HepG2 (cell line): Measurements from ENCODE around the gene NRSN2. TPM values are rescaled to one million over a fixed set of nuclear protein-coding genes. Genes with fewer than 3 reads are reported as not detected.

ENCODE experiments used
- EP300 ChIP-seq, 3 experiments: sonication (generic) in 1 of 3; formaldehyde crosslinking in 1 of 3; IDR thresholded peaks; 2 replicates each; pipeline versions ENCODE4 v1.5.1 to v1.6.1; 2011 to 2020; ENCODE audit warnings: low read depth in 2 of 3, low read length in 2 of 3, borderline replicate concordance in 1 of 3, improper control_type of control experiment in 1 of 3, mild to moderate bottlenecking in 1 of 3, missing genetic modification reagents in 1 of 3, moderate library complexity in 1 of 3
- ESRRA ChIP-seq: sonication (generic); formaldehyde crosslinking; IDR thresholded peaks from 2 replicates; pipeline ENCODE4 v1.5.1; 2020; ENCODE audit warnings: mild to moderate bottlenecking, low read depth, missing genetic modification reagents
- FOSL1 ChIP-seq: sonication (generic); formaldehyde crosslinking; IDR thresholded peaks from 2 replicates; pipeline ENCODE4 v1.9.0; 2021; ENCODE audit warnings: missing genetic modification reagents, borderline replicate concordance
- HNRNPL ChIP-seq: fragments of 200-400 bp; formaldehyde crosslinking; IDR thresholded peaks from 2 replicates; pipeline ENCODE4 v1.6.1; 2017; ENCODE audit warnings: mild to moderate bottlenecking, low read depth, low read length
- MATR3 ChIP-seq: sonication (generic); formaldehyde crosslinking; IDR thresholded peaks from 2 replicates; pipeline ENCODE4 v1.4.0; 2020; ENCODE audit warnings: missing genetic modification reagents
- MBD4 ChIP-seq: IDR thresholded peaks from 2 replicates; pipeline ENCODE4 v1.6.1; 2012; ENCODE audit warnings: low read length, inconsistent platforms, borderline replicate concordance
- MXD1 ChIP-seq: sonication (generic); formaldehyde crosslinking; IDR thresholded peaks from 2 replicates; pipeline ENCODE4 v1.4.0; 2020; ENCODE audit warnings: mild to moderate bottlenecking, missing genetic modification reagents
- MYC ChIP-seq: sonication (generic); formaldehyde crosslinking; IDR thresholded peaks from 2 replicates; pipeline ENCODE4 v1.9.0; 2021; ENCODE audit warnings: missing genetic modification reagents, borderline replicate concordance
- NFKBIZ ChIP-seq: IDR thresholded peaks from 2 replicates; pipeline ENCODE4 v1.6.1; 2018; ENCODE audit warnings: missing genetic modification reagents, missing compliant biosample characterization
- PAX8 ChIP-seq: sonication (generic); formaldehyde crosslinking; IDR thresholded peaks from 2 replicates; pipeline ENCODE4 v1.8.0; 2022; ENCODE audit warnings: mild to moderate bottlenecking, missing genetic modification reagents, borderline replicate concordance
- PBX2 ChIP-seq: IDR thresholded peaks from 2 replicates; pipeline ENCODE4 v1.6.1; 2016; ENCODE audit warnings: control low read depth
- RBM22 ChIP-seq: fragments of 200-400 bp; formaldehyde crosslinking; optimal IDR thresholded peaks from 2 replicates; pipeline ENCODE3; 2017; ENCODE audit warnings: mild to moderate bottlenecking, low read length, moderate library complexity
- SIX1 ChIP-seq: sonication (generic); formaldehyde crosslinking; IDR thresholded peaks from 2 replicates; pipeline ENCODE4 v1.4.0; 2020; ENCODE audit warnings: missing genetic modification reagents, borderline replicate concordance
- SNRNP70 ChIP-seq: fragments of 200-400 bp; formaldehyde crosslinking; IDR thresholded peaks from 2 replicates; pipeline ENCODE4 v1.6.1; 2017; ENCODE audit warnings: mild to moderate bottlenecking, low read depth, low read length, moderate library complexity
- TRIM24 ChIP-seq: sonication (generic); formaldehyde crosslinking; IDR thresholded peaks from 2 replicates; pipeline ENCODE4 v1.8.0; 2022; ENCODE audit warnings: mild to moderate bottlenecking, missing genetic modification reagents
- ZNF205 ChIP-seq: IDR thresholded peaks from 2 replicates; pipeline ENCODE4 v1.6.1; 2018; ENCODE audit warnings: missing biosample characterization, missing genetic modification reagents
- ZNF282 ChIP-seq: fragments of 450-650 bp; IDR thresholded peaks from 2 replicates; pipeline ENCODE4 v1.6.1; 2018; ENCODE audit not compliant: partially characterized antibody
- ZNF343 ChIP-seq: sonication (generic); formaldehyde crosslinking; IDR thresholded peaks from 2 replicates; pipeline ENCODE4 v1.4.0; 2020; ENCODE audit warnings: mild to moderate bottlenecking, missing genetic modification reagents
- ZNF350 ChIP-seq: sonication (generic); formaldehyde crosslinking; IDR thresholded peaks from 2 replicates; pipeline ENCODE4 v1.4.0; 2020; ENCODE audit warnings: mild to moderate bottlenecking, low read depth, missing genetic modification reagents, borderline replicate concordance
- ZNF383 ChIP-seq: sonication (generic); formaldehyde crosslinking; IDR thresholded peaks from 2 replicates; pipeline ENCODE4 v1.4.0; 2020; ENCODE audit warnings: missing genetic modification reagents, mild to moderate bottlenecking, borderline replicate concordance
- ZNF432 ChIP-seq: sonication (generic); formaldehyde crosslinking; IDR thresholded peaks from 2 replicates; pipeline ENCODE4 v1.5.0; 2020; ENCODE audit warnings: missing genetic modification reagents, mild to moderate bottlenecking, borderline replicate concordance
- ZNF660 ChIP-seq: sonication (generic); formaldehyde crosslinking; IDR thresholded peaks from 2 replicates; pipeline ENCODE4 v1.5.1; 2020; ENCODE audit warnings: mild to moderate bottlenecking, low read depth, missing genetic modification reagents, borderline replicate concordance
- ZNF678 ChIP-seq: sonication (generic); formaldehyde crosslinking; IDR thresholded peaks from 2 replicates; pipeline ENCODE4 v1.4.0; 2020; ENCODE audit warnings: mild to moderate bottlenecking, missing genetic modification reagents
- ZNF746 ChIP-seq: sonication (generic); formaldehyde crosslinking; IDR thresholded peaks from 2 replicates; pipeline ENCODE4 v1.8.0; 2022; ENCODE audit warnings: mild to moderate bottlenecking, missing genetic modification reagents
- ZNF777 ChIP-seq: sonication (generic); formaldehyde crosslinking; IDR thresholded peaks from 2 replicates; pipeline ENCODE4 v1.4.0; 2020; ENCODE audit warnings: missing genetic modification reagents
- polyA plus RNA-seq, 8 experiments: library from polyadenylated mRNA; depleted of rRNA in 3 of 8; stranded (reverse) in 7 of 8; unstranded in 1 of 8; fragments of >200 nt; fragmentation: Illumina TruSeq in 4 of 8; extraction: Trizol in 4 of 8; gene quantifications; 2 replicates each; pipeline versions ENCODE4 v1.2.1 to v1.2.3, GENCODE V29; 2011 to 2016; ENCODE audit warnings: low read depth in 4 of 8, missing spikeins in 1 of 8, mixed read lengths in 1 of 8; ENCODE audit not compliant: insufficient read depth in 1 of 8
- total RNA-seq, 5 experiments: library from RNA; depleted of rRNA; stranded (reverse); fragments of >200 nt; fragmentation: Illumina TruSeq; extraction: Trizol; gene quantifications; 2 replicates each; pipeline ENCODE4 v1.2.3, GENCODE V29; 2016; ENCODE audit warnings: low read depth in 1 of 5
- TF ChIP-seq, protein P1 (sequence below): IDR thresholded peaks from 2 replicates; pipeline ENCODE4 v1.6.1; 2016; ENCODE audit warnings: missing biosample characterization, missing genetic modification reagents, low read depth
- TF ChIP-seq, protein P2 (sequence below), 2 experiments: fragments of 450-650 bp in 1 of 2; sonication (generic) in 1 of 2; formaldehyde crosslinking; IDR thresholded peaks; 2 replicates each; pipeline versions ENCODE4 v1.5.0 to v1.8.0; 2020 to 2022; ENCODE audit warnings: mild to moderate bottlenecking in 1 of 2, missing genetic modification reagents in 1 of 2

The NRSN2 gene
- total and polyA plus RNA-seq, 2 of the 13 experiments (the other 11 are each of a cell fraction or from before 2014, with no cell fraction given), result 32.3 to 49.4 TPM

GRCh38 chr20:325045-325888 is 21.6 kb upstream of the NRSN2 start, which contains the start of gene SOX12 (continued):
- TF ChIP-seq ZNF205 (CRISPR knock-in tag) (no peak), MATR3 (CRISPR knock-in tag) (no peak), MYC (CRISPR knock-in tag) (peak; percentile 78; the same call in 1 of the 2 replicates), PAX8 (no peak), ZNF777 (peak; percentile 98), TRIM24 (CRISPR knock-in tag) (no peak), ESRRA (CRISPR knock-in tag) (peak; percentile 53), SIX1 (CRISPR knock-in tag) (no peak), ZNF343 (CRISPR knock-in tag) (no peak), ZNF746 (peak; percentile 6), FOSL1 (CRISPR knock-in tag) (no peak), MBD4 (no peak), MXD1 (no peak), ZNF282 (no peak), RBM22 (no peak), SNRNP70 (0 out of 2 replicates have a peak, but pooled peaks have one; percentile 64), ZNF678 (no peak), ZNF383 (CRISPR knock-in tag) (no peak), ZNF660 (CRISPR knock-in tag) (no peak), ZNF432 (CRISPR knock-in tag) (no peak), HNRNPL (peak; percentile 82), ZNF350 (CRISPR knock-in tag) (0 out of 2 replicates have a peak, but pooled peaks have one; percentile 67), EP300 (IDR thresholded peaks at IDR 0.05; ENCODE audit: low read depth in 2 of 2, low read length in 2 of 2) (peak; percentile 67 to 90), EP300 (CRISPR knock-in tag; IDR thresholded peaks at IDR 0.05; ENCODE audit: borderline replicate concordance) (no peak), NFKBIZ (no peak; the same call in 1 of the 2 replicates), PBX2 (no peak)
- TF ChIP-seq, protein P1, sequence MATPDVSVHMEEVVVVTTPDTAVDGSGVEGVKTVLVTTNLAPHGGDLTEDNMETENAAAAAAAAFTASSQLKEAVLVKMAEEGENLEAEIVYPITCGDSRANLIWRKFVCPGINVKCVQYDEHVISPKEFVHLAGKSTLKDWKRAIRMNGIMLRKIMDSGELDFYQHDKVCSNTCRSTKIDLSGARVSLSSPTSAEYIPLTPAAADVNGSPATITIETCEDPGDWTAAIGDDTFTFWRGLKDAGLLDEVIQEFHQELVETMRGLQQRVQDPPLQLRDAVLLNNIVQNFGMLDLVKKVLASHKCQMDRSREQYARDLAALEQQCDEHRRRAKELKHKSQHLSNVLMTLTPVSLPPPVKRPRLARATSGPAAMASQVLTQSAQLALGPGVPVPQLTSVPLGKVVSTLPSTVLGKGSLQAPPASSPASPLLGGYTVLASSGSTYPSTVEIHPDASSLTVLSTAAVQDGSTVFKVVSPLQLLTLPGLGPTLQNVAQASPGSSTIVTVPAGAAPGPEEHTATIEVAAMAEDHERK (CRISPR knock-in tag), result peak; percentile 48
- TF ChIP-seq, protein P2, sequence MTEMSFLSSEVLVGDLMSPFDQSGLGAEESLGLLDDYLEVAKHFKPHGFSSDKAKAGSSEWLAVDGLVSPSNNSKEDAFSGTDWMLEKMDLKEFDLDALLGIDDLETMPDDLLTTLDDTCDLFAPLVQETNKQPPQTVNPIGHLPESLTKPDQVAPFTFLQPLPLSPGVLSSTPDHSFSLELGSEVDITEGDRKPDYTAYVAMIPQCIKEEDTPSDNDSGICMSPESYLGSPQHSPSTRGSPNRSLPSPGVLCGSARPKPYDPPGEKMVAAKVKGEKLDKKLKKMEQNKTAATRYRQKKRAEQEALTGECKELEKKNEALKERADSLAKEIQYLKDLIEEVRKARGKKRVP (CRISPR knock-in tag; IDR thresholded peaks at IDR 0.05), result no peak; a peak in 1 of 4 replicates
